Measurements from ENCODE around the gene STX18. TPM values are rescaled to one million over a fixed set of nuclear protein-coding genes. Genes with fewer than 3 reads are reported as not detected.

Gene STX18
- total and polyA plus RNA-seq, 2 of the 13 experiments (the other 11 are each of a cell fraction or from before 2014, with no cell fraction given) = 23.9 to 37.1 TPM

DNA sequence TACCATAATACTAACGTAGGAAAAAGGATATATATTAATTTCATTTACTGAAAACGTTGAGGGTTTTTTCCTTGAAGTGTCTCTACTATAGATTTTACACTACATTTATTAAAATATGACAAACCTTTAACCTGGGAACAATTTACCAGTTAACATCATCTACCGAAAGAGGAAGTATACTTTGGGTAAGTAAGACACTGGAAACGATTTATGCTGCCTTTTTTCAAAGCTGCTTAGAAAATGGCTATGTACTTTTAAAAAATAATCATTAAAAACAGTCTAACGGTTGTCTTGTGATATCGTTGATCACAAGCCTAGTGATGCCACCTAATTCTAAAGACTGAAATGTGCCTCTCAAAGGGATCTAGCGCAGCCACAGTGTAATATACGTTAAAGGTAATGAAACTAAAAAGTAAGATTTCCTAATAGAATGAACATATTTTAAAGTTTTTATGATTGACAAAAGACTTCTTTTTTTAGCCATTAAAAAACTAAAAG is 50.4 kb downstream of the STX18 start:
- 91% methylated on average over 8 of the region's 8 CpGs for WGBS (ENCODE audit: low lambda C conversion rate)
- no peak overlapping the region for H3K27ac ChIP-seq (ENCODE audit: extremely low read length, insufficient read depth, low read length)
- H4K20me1 ChIP-seq (ENCODE audit: insufficient read depth, low read length) = no peaks in the 10 kb centered on the region
- in situ Hi-C loops (cut with HindIII; ENCODE audit: extremely low pct_ligation_motif_present, low pct_unique_long_range_greater_than_20kb) (no loop called here), intact Hi-C loops (cut with micrococcal nuclease; ENCODE audit: unreplicated experiment) (no loop called here)
- H3K9ac ChIP-seq (ENCODE audit: insufficient read depth, low read depth, low read length) = no peak overlapping the region
- no peak overlapping the region for H3K4me2 ChIP-seq (ENCODE audit: low read depth, low read length)
- H3K4me1 ChIP-seq (ENCODE audit: insufficient read depth, low read length) = peaks cover 81% of the 10 kb centered on the region
- H3K9me3 ChIP-seq (ENCODE audit: low read length) = no peaks in the 10 kb centered on the region
- H2AFZ ChIP-seq (ENCODE audit: low read length) = no peak overlapping the region
- no peak for ATAC-seq
- H3K36me3 ChIP-seq (replicated peaks in 1 of 2; ENCODE audit: control insufficient read depth in 1 of 2, insufficient read depth in 2 of 2, low read length in 2 of 2) = no peaks in the 10 kb centered on the region
- no peak overlapping the region for H3K4me3 ChIP-seq (replicated peaks in 1 of 3; ENCODE audit: insufficient read depth in 1 of 3, low read depth in 2 of 3, low read length in 3 of 3)
- TF ChIP-seq ZNF503 (CRISPR knock-in tag; IDR thresholded peaks at IDR 0.05) (no peak), ZMYM3 (CRISPR knock-in tag; IDR thresholded peaks at IDR 0.05) (no peak), NR2C2 (CRISPR knock-in tag; IDR thresholded peaks at IDR 0.05; ENCODE audit: borderline replicate concordance) (no peak), FOXK1 (CRISPR knock-in tag; IDR thresholded peaks at IDR 0.05; ENCODE audit: borderline replicate concordance, low read depth) (no peak), HIVEP1 (CRISPR knock-in tag; IDR thresholded peaks at IDR 0.05) (no peak), ZNF333 (CRISPR knock-in tag; IDR thresholded peaks at IDR 0.05; ENCODE audit: borderline replicate concordance) (no peak), IRX3 (CRISPR knock-in tag; IDR thresholded peaks at IDR 0.05; ENCODE audit: borderline replicate concordance, low read depth) (no peak), AKNA (CRISPR knock-in tag; IDR thresholded peaks at IDR 0.05; ENCODE audit: borderline replicate concordance) (no peak), RBM39 (IDR thresholded peaks at IDR 0.05; ENCODE audit: low read depth, low read length, poor library complexity, severe bottlenecking) (no peak), CENPBD1 (CRISPR knock-in tag; IDR thresholded peaks at IDR 0.05; ENCODE audit: borderline replicate concordance, low read depth) (no peak), NCOR1 (IDR thresholded peaks at IDR 0.05; ENCODE audit: borderline replicate concordance, low read length) (no peak)
- no peaks in the 10 kb centered on the region for H3K27me3 ChIP-seq (ENCODE audit: control insufficient read depth in 1 of 2, insufficient read depth in 2 of 2, low read length in 2 of 2)
- ChIA-PET POLR2A (no interaction called here), CTCF (ENCODE audit: low intra/inter-chr PET ratio, low total read pairs) (no interaction called here)
- no TSS peak for BruUV-seq (replicated peaks)
- FAIRE-seq = no peak
- no peak for DNase-seq (ENCODE audit: low spot score)
- H3K79me2 ChIP-seq (ENCODE audit: insufficient read depth, low read length) = peaks cover 24% of the 10 kb centered on the region

Measured in HepG2 (cell line).